ENCODE data around the gene QSOX1. TPM values are rescaled to one million over a fixed set of nuclear protein-coding genes. Genes with fewer than 3 reads are reported as not detected.
A peak's percentile ranks its signal among the peaks of the same experiment; 100 is the strongest.

The QSOX1 gene
- total RNA-seq, 1 donor from 2014 or later = 116 TPM

- peak; percentile 65 for ATAC-seq
Measured at GRCh38 chr1:180252638-180253536, 98.2 kb downstream of the QSOX1 start.

Other genes with a start within 250 kb of the QSOX1 start
- 35.1 TPM for gene CEP350, start 200.1 kb upstream of the QSOX1 start, total RNA-seq
- 0.08 TPM for gene LHX4, start 75.4 kb downstream of the QSOX1 start, total RNA-seq

Data from esophagus mucosa (tissue), 1 donor.